ENCODE measurements around the gene GLIS2.

DNA sequence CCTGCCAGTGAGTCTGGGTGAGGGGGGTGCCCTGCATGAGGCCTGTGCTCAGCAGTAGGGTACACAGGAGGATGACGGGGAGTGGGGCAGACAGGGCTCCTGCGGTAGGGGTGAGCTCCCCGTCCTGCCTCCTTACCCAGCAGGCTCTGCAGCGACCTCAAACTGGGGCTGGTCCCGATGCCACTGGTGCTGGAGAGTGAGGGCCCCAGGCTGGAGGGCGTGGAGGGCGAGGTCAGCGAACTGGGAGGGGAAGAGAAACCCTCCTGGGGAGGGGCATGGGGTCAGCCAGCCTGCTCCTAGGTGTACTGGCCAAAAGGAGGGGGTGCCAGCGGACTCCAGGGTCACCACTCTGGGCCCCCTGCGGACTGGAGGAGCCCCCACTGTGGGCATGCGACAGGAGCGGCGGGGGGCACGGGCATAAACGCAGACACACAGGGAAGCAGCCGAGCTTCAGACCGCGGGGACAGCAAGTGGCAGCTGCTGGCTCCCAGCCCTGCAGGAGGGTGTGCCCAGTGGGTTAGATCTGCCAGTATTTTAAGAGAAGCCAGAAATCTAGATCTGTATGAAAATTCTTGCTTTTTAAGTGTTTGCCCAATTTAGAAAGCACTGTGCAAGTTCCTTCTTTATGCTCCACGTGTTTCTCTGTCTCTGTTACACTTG lies 46.7 kb downstream of the GLIS2 start:
- TF ChIP-seq GATA2 (IDR thresholded peaks at IDR 0.05; ENCODE audit: low read depth, low read length) (no peak), GATA3 (IDR thresholded peaks at IDR 0.05; ENCODE audit: low read depth, low read length) (no peak)

Measured in SH-SY5Y (cell line).